CD14-positive monocyte (primary cell): ENCODE measurements around the gene RPUSD4. TPM values are rescaled to one million over a fixed set of nuclear protein-coding genes. Genes with fewer than 3 reads are reported as not detected.

Experiments used
- DNase-seq, 3 donors: peaks; one replicate each; pipeline ENCODE4 v3.0.0-alpha.2; 2011 to 2022
- H2AFZ ChIP-seq: 2 replicates; pipeline ENCODE4 v1.6.0; 2012; ENCODE audit warnings: mild to moderate bottlenecking, low read depth, low read length, inconsistent platforms; ENCODE audit not compliant: insufficient read depth, poor library complexity, severe bottlenecking
- H3K27ac ChIP-seq, 2 donors: 1 replicate in 1 of 2; 2 replicates in 1 of 2; pipeline ENCODE4 v1.5.1; 2012 to 2013; ENCODE audit warnings: low read length in 2 of 2, control low read depth in 1 of 2, inconsistent platforms in 1 of 2, low read depth in 1 of 2, mild to moderate bottlenecking in 1 of 2
- H3K27me3 ChIP-seq, 2 donors: one replicate each; pipeline versions ENCODE4 v1.6.0 to v1.6.1; 2011 to 2013; ENCODE audit warnings: low read length in 2 of 2; ENCODE audit not compliant: control insufficient read depth in 2 of 2, insufficient read depth in 2 of 2
- H3K36me3 ChIP-seq, 2 donors: replicated peaks in 1 of 2; 1 replicate in 1 of 2; 2 replicates in 1 of 2; pipeline versions ENCODE4 v1.5.1 to v1.6.1; 2012 to 2013; ENCODE audit warnings: low read length in 2 of 2, control low read depth in 1 of 2, inconsistent platforms in 1 of 2, mild to moderate bottlenecking in 1 of 2; ENCODE audit not compliant: insufficient read depth in 2 of 2, control insufficient read depth in 1 of 2
- H3K4me1 ChIP-seq, 2 donors: 1 replicate in 1 of 2; 2 replicates in 1 of 2; pipeline versions ENCODE4 v1.5.1 to v1.6.1; 2012 to 2013; ENCODE audit warnings: low read length in 2 of 2, control low read depth in 1 of 2, inconsistent platforms in 1 of 2, mild to moderate bottlenecking in 1 of 2, moderate library complexity in 1 of 2; ENCODE audit not compliant: insufficient read depth in 2 of 2, control insufficient read depth in 1 of 2
- H3K4me2 ChIP-seq: replicated peaks from 2 replicates; pipeline ENCODE3; 2012; ENCODE audit warnings: low read length, moderate library complexity, mild to moderate bottlenecking; ENCODE audit not compliant: poor library complexity, severe bottlenecking; ENCODE audit errors: extremely low read depth
- H3K4me3 ChIP-seq, 3 experiments: fragments of 200-600 bp in 1 of 3; sonication (generic) in 1 of 3; replicated peaks in 1 of 3; 1 replicate in 2 of 3; 2 replicates in 1 of 3; pipeline ENCODE4 v1.5.1; 2011 to 2013; ENCODE audit warnings: low read length in 3 of 3, mild to moderate bottlenecking in 3 of 3, control low read depth in 2 of 3, low read depth in 2 of 3, inconsistent platforms in 1 of 3, moderate library complexity in 1 of 3
- H3K79me2 ChIP-seq: 2 replicates; pipeline ENCODE4 v1.6.0; 2012; ENCODE audit warnings: mild to moderate bottlenecking, control low read depth, inconsistent platforms, low read length, moderate library complexity; ENCODE audit not compliant: insufficient read depth
- H3K9ac ChIP-seq: 2 replicates; pipeline ENCODE4 v1.6.0; 2017; ENCODE audit warnings: low read length, mild to moderate bottlenecking; ENCODE audit not compliant: insufficient read depth, poor library complexity, severe bottlenecking
- H3K9me3 ChIP-seq, 2 donors: replicated peaks in 1 of 2; 1 replicate in 1 of 2; 2 replicates in 1 of 2; pipeline versions ENCODE4 v1.5.1 to v1.6.1; 2012 to 2013; ENCODE audit warnings: low read length in 2 of 2, control low read depth in 1 of 2; ENCODE audit not compliant: control insufficient read depth in 1 of 2, insufficient read depth in 1 of 2
- H4K20me1 ChIP-seq: 2 replicates; pipeline ENCODE4 v1.6.0; 2012; ENCODE audit warnings: mild to moderate bottlenecking, low read length, control low read depth, moderate library complexity; ENCODE audit not compliant: insufficient read depth
- H3K27ac Mint-ChIP-seq, 7 donors: one replicate each; pipeline ENCODE4 v1.8.0; 2020; ENCODE audit warnings: mild to moderate bottlenecking in 7 of 7, mixed read lengths in 7 of 7, moderate library complexity in 6 of 7, inconsistent platforms in 2 of 7
- H3K27me3 Mint-ChIP-seq, 3 donors: one replicate each; pipeline ENCODE4 v1.8.0; 2021 to 2022; ENCODE audit warnings: low read depth in 3 of 3, mild to moderate bottlenecking in 3 of 3, mixed read lengths in 3 of 3, moderate library complexity in 3 of 3, inconsistent platforms in 1 of 3
- H3K36me3 Mint-ChIP-seq, 2 donors: one replicate each; pipeline ENCODE4 v1.8.0; 2020; ENCODE audit warnings: mixed read lengths in 2 of 2, inconsistent platforms in 1 of 2, mild to moderate bottlenecking in 1 of 2
- H3K4me1 Mint-ChIP-seq: one replicate; pipeline ENCODE4 v1.8.0; 2020; ENCODE audit warnings: mild to moderate bottlenecking, mixed read lengths
- H3K4me3 Mint-ChIP-seq, 2 donors: one replicate each; pipeline ENCODE4 v1.8.0; 2020; ENCODE audit warnings: mild to moderate bottlenecking in 2 of 2, mixed read lengths in 2 of 2, moderate library complexity in 1 of 2
- H3K9me3 Mint-ChIP-seq, 7 donors: one replicate each; pipeline ENCODE4 v1.8.0; 2020 to 2022; ENCODE audit warnings: mixed read lengths in 7 of 7, mild to moderate bottlenecking in 6 of 7, moderate library complexity in 6 of 7, inconsistent platforms in 2 of 7
- WGBS: methylation state at CpG from one replicate; pipeline ENCODE4 v1.1.5; 2013; ENCODE audit warnings: missing lambda C conversion rate; ENCODE audit not compliant: insufficient coverage; 5-methylcytosine and 5-hydroxymethylcytosine counted together
- intact Hi-C, 2 donors: fragments of 100-400 bp; cut with micrococcal nuclease; formaldehyde crosslinking; loops; one replicate each; pipeline versions ENCODE4 v1.15.0 to v1.15.1; 2023
- polyA plus RNA-seq, 3 donors: library from polyadenylated mRNA; depleted of rRNA in 1 of 3; unstranded in 2 of 3; stranded (reverse) in 1 of 3; fragments of 300-500 nt in 2 of 3; fragments of >200 nt in 1 of 3; fragmentation: Illumina TruSeq in 2 of 3; gene quantifications; 1 replicate in 2 of 3; 2 replicates in 1 of 3; pipeline ENCODE4 v1.2.3, GENCODE V29; 2012 to 2021
- TF ChIP-seq, protein P1 (sequence below): fragments of 200-600 bp; IDR thresholded peaks from one replicate; pipeline ENCODE4 v1.8.0; 2022; ENCODE audit warnings: antibody characterized with exemption, mild to moderate bottlenecking

Gene RPUSD4
- polyA plus RNA-seq, 3 donors, result 9.0 to 15.5 (median 10.3) TPM

- intact Hi-C loops, result loop anchor here (5.0 to 10.0 kb wide), 2 partner anchors 55 to 617 kb away; partner anchors contain the start of genes FOXRED1 (in 1 of the 2), SRPRA (in 1 of the 2) and STT3A (in 1 of the 2)
- peak overlapping the region in 1 of 2 donors; percentile 80 for H3K27ac ChIP-seq
- peak overlapping the region; percentile 62 to 98 (median 95) for H3K4me3 ChIP-seq
- TF ChIP-seq, protein P1, sequence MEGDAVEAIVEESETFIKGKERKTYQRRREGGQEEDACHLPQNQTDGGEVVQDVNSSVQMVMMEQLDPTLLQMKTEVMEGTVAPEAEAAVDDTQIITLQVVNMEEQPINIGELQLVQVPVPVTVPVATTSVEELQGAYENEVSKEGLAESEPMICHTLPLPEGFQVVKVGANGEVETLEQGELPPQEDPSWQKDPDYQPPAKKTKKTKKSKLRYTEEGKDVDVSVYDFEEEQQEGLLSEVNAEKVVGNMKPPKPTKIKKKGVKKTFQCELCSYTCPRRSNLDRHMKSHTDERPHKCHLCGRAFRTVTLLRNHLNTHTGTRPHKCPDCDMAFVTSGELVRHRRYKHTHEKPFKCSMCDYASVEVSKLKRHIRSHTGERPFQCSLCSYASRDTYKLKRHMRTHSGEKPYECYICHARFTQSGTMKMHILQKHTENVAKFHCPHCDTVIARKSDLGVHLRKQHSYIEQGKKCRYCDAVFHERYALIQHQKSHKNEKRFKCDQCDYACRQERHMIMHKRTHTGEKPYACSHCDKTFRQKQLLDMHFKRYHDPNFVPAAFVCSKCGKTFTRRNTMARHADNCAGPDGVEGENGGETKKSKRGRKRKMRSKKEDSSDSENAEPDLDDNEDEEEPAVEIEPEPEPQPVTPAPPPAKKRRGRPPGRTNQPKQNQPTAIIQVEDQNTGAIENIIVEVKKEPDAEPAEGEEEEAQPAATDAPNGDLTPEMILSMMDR, result no peak
- H3K4me2 ChIP-seq, result peak overlapping the region; percentile 99
- peaks cover 13 to 27% of the 10 kb centered on the region in 2 donors for H3K36me3 ChIP-seq
- H3K36me3 Mint-ChIP-seq, result peaks cover 16 to 18% of the 10 kb centered on the region in 2 donors
- peak overlapping the region; percentile 97 to 99 for H3K4me3 Mint-ChIP-seq
- peak overlapping the region; percentile 42 to 95 (median 92) for H3K27ac Mint-ChIP-seq
- peaks cover 13% of the 10 kb centered on the region for H4K20me1 ChIP-seq
- peaks cover 0 to 4% (median 0%) of the 10 kb centered on the region in 3 donors for H3K27me3 Mint-ChIP-seq
- H3K79me2 ChIP-seq, result peaks cover 62% of the 10 kb centered on the region
- DNase-seq, result no peak
- peaks cover 49 to 51% of the 10 kb centered on the region in 2 donors for H3K4me1 ChIP-seq
- no peaks in the 10 kb centered on the region for H3K9me3 ChIP-seq
- H3K9ac ChIP-seq, result peak overlapping the region; percentile 75
- H3K4me1 Mint-ChIP-seq, result peaks cover 54% of the 10 kb centered on the region
- H3K9me3 Mint-ChIP-seq, result no peaks in the 10 kb centered on the region
- H2AFZ ChIP-seq, result peak overlapping the region; percentile 99
- H3K27me3 ChIP-seq, result no peaks in the 10 kb centered on the region
- WGBS, result 4% methylated on average over 8 of the region's 15 CpGs
These were observed 725 bp upstream of the RPUSD4 start for GRCh38 chr11:126212089-126212660.

- peaks cover 20 to 40% of the 10 kb centered on the region in 2 donors for H3K36me3 ChIP-seq
- peak overlapping the region; percentile 75 for H3K9ac ChIP-seq
- Mint-ChIP-seq H3K9me3 (no peaks in the 10 kb centered on the region), H3K27ac (peak overlapping the region; percentile 89 to 95 (median 92)), H3K27me3 (peaks cover 0 to 3% (median 0%) of the 10 kb centered on the region in 3 donors), H3K4me1 (peaks cover 46% of the 10 kb centered on the region), H3K4me3 (peak overlapping the region; percentile 97 to 99), H3K36me3 (peaks cover 24 to 31% of the 10 kb centered on the region in 2 donors)
- peak overlapping the region; percentile 99 for H3K4me2 ChIP-seq
- H4K20me1 ChIP-seq, result peaks cover 2% of the 10 kb centered on the region
- peak overlapping the region; percentile 31 to 80 for H3K27ac ChIP-seq
- TF ChIP-seq, protein P1, result no peak
- H2AFZ ChIP-seq, result peak overlapping the region; percentile 99
- peaks cover 49% of the 10 kb centered on the region for H3K79me2 ChIP-seq
- H3K4me1 ChIP-seq, result peaks cover 44 to 47% of the 10 kb centered on the region in 2 donors
- no peak for DNase-seq
- peak overlapping the region; percentile 62 to 98 (median 95) for H3K4me3 ChIP-seq
- intact Hi-C loops, result loop anchor here (2.0 to 10.0 kb wide), 3 partner anchors 56 to 616 kb away; partner anchors contain the start of genes FOXRED1 (in 2 of the 2), SRPRA (in 2 of the 2) and STT3A (in 1 of the 2)
- H3K27me3 ChIP-seq, result no peaks in the 10 kb centered on the region
- H3K9me3 ChIP-seq, result no peaks in the 10 kb centered on the region
- WGBS, result 6% methylated on average over 20 of the region's 20 CpGs
These were observed 597 bp downstream of the RPUSD4 start for GRCh38 chr11:126210871-126211235.
